Body of pancreas (tissue), 4 donors: ENCODE measurements around the gene CPSF3.

Experiments
- POLR2A ChIP-seq, 3 donors: fragments of 450-650 bp; IDR thresholded peaks; one replicate each; pipeline ENCODE4 v1.6.1; 2016; ENCODE audit warnings: antibody characterized with exemption in 3 of 3, mild to moderate bottlenecking in 2 of 3
- TF ChIP-seq, protein P1 (sequence below), 7 experiments: fragments of 450-650 bp in 4 of 7; fragments of 200-600 bp in 3 of 7; sonication (generic) in 3 of 7; IDR thresholded peaks; one replicate each; pipeline ENCODE4 v1.5.1; 2016 to 2019; ENCODE audit warnings: antibody characterized with exemption in 7 of 7

DNA sequence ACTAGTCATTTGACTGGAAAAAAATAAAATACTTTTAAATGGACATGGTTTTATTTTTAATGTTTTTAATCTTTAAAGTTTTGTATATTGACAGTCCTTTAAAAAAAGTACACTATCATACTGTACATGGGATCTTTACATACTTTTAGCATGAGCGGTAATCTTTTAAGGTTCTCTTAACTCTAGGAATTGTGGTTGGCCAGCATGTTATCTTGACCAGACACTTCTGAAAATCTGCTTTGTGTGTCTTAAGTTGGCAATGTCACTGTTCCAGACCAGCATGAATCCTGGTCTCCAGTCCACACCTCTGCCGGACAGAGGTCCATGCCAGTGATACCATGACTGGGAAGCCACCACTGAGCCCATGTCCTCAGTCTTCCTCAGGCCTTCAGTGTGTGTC lies 17.8 kb upstream of the CPSF3 start:
- TF ChIP-seq POLR2A (IDR thresholded peaks at IDR 0.05): no peak
- TF ChIP-seq, protein P1, sequence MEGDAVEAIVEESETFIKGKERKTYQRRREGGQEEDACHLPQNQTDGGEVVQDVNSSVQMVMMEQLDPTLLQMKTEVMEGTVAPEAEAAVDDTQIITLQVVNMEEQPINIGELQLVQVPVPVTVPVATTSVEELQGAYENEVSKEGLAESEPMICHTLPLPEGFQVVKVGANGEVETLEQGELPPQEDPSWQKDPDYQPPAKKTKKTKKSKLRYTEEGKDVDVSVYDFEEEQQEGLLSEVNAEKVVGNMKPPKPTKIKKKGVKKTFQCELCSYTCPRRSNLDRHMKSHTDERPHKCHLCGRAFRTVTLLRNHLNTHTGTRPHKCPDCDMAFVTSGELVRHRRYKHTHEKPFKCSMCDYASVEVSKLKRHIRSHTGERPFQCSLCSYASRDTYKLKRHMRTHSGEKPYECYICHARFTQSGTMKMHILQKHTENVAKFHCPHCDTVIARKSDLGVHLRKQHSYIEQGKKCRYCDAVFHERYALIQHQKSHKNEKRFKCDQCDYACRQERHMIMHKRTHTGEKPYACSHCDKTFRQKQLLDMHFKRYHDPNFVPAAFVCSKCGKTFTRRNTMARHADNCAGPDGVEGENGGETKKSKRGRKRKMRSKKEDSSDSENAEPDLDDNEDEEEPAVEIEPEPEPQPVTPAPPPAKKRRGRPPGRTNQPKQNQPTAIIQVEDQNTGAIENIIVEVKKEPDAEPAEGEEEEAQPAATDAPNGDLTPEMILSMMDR (IDR thresholded peaks at IDR 0.05): no peak
